GM23338 (cell line): ENCODE data around the gene TEKT2. TPM values are rescaled to one million over a fixed set of nuclear protein-coding genes. Genes with fewer than 3 reads are reported as not detected.

Source experiments
- ATAC-seq: fragments of 200-7000 bp; cut with Tn5 transposase; 3 replicates; pipeline ENCODE4 v1.9.1; 2020
- DNase-seq: peaks from one replicate; pipeline ENCODE4 v3.0.0-alpha.2; 2015; ENCODE audit warnings: low spot score
- H2AFZ ChIP-seq: fragments of 200-600 bp; sonication (generic); 2 replicates; pipeline ENCODE4 v1.8.0; 2016; ENCODE audit warnings: antibody characterized with exemption, mild to moderate bottlenecking, moderate library complexity
- H3F3A ChIP-seq: fragments of 200-600 bp; sonication (generic); replicated peaks from 2 replicates; pipeline ENCODE4 v1.8.0; 2017; ENCODE audit warnings: antibody characterized with exemption, mixed run types, low read depth
- H3K27ac ChIP-seq: fragments of 200-600 bp; sonication (generic); 2 replicates; pipeline ENCODE4 v1.6.1; 2016; ENCODE audit warnings: low read depth
- H3K27me3 ChIP-seq: fragments of 200-600 bp; sonication (generic); 2 replicates; pipeline ENCODE4 v1.8.0; 2016; ENCODE audit warnings: mild to moderate bottlenecking, mixed run types, moderate library complexity; ENCODE audit not compliant: insufficient read depth
- H3K36me3 ChIP-seq: fragments of 200-600 bp; sonication (generic); 2 replicates; pipeline ENCODE4 v1.8.0; 2016; ENCODE audit warnings: mild to moderate bottlenecking; ENCODE audit not compliant: insufficient read depth
- H3K4me1 ChIP-seq: fragments of 200-600 bp; sonication (generic); 2 replicates; pipeline ENCODE4 v1.8.0; 2016; ENCODE audit warnings: mild to moderate bottlenecking, moderate library complexity; ENCODE audit not compliant: insufficient read depth
- H3K4me2 ChIP-seq: fragments of 200-600 bp; sonication (generic); 2 replicates; pipeline ENCODE4 v1.7.1; 2017; ENCODE audit warnings: mixed run types
- H3K4me3 ChIP-seq: fragments of 200-600 bp; sonication (generic); 2 replicates; pipeline ENCODE4 v1.6.1; 2016; ENCODE audit warnings: mixed run types
- H3K79me2 ChIP-seq: fragments of 200-600 bp; sonication (generic); replicated peaks from 2 replicates; pipeline ENCODE4 v1.8.0; 2017; ENCODE audit warnings: mild to moderate bottlenecking; ENCODE audit not compliant: insufficient read depth
- H3K9me2 ChIP-seq: fragments of 200-600 bp; sonication (generic); 2 replicates; pipeline ENCODE4 v1.8.0; 2017; ENCODE audit not compliant: insufficient read depth
- H4K20me1 ChIP-seq: fragments of 200-600 bp; sonication (generic); replicated peaks from 2 replicates; pipeline ENCODE4 v1.8.0; 2017; ENCODE audit warnings: mild to moderate bottlenecking; ENCODE audit not compliant: insufficient read depth
- H3K27ac Mint-ChIP-seq: 2 replicates; pipeline ENCODE4 v1.8.0; 2020; ENCODE audit warnings: inconsistent platforms, mild to moderate bottlenecking, moderate library complexity, mixed read lengths
- H3K27me3 Mint-ChIP-seq: 3 replicates; pipeline ENCODE4 v1.8.0; 2022; ENCODE audit warnings: low read depth, mild to moderate bottlenecking, moderate library complexity, mixed read lengths, inconsistent platforms; ENCODE audit not compliant: insufficient read depth, poor library complexity
- H3K36me3 Mint-ChIP-seq: 3 replicates; pipeline ENCODE4 v1.8.0; 2021; ENCODE audit warnings: low read depth, mild to moderate bottlenecking, inconsistent platforms, moderate library complexity, mixed read lengths
- H3K4me1 Mint-ChIP-seq: 3 replicates; pipeline ENCODE4 v1.8.0; 2020; ENCODE audit warnings: mild to moderate bottlenecking, inconsistent platforms, mixed read lengths
- H3K4me3 Mint-ChIP-seq: 3 replicates; pipeline ENCODE4 v1.8.0; 2021; ENCODE audit warnings: moderate library complexity, mild to moderate bottlenecking, inconsistent platforms, mixed read lengths
- H3K9me3 Mint-ChIP-seq: 3 replicates; pipeline ENCODE4 v1.8.0; 2020; ENCODE audit warnings: moderate library complexity, mild to moderate bottlenecking, inconsistent platforms, mixed read lengths
- CREB1 ChIP-seq: fragments of 250-450 bp; sonication (Bioruptor Pico); IDR thresholded peaks from 2 replicates; pipeline ENCODE4 v1.5.0; 2020; ENCODE audit warnings: low read depth, mild to moderate bottlenecking, moderate library complexity
- ETS1 ChIP-seq: IDR thresholded peaks from 2 replicates; pipeline ENCODE4 v1.6.1; 2016; ENCODE audit warnings: antibody characterized with exemption
- EZH2phosphoT487 ChIP-seq: fragments of 200-600 bp; sonication (generic); IDR thresholded peaks from one replicate; pipeline ENCODE4 v1.8.1; 2018; ENCODE audit warnings: antibody characterized with exemption; ENCODE audit not compliant: unreplicated experiment
- JUNB ChIP-seq: IDR thresholded peaks from one replicate; pipeline ENCODE4 v1.6.1; 2016; ENCODE audit warnings: antibody characterized with exemption; ENCODE audit not compliant: unreplicated experiment
- NANOG ChIP-seq: IDR thresholded peaks from 2 replicates; pipeline ENCODE4 v1.6.1; 2016; ENCODE audit warnings: antibody characterized with exemption, borderline replicate concordance
- POLR2AphosphoS5 ChIP-seq: IDR thresholded peaks from 2 replicates; pipeline ENCODE4 v1.6.1; 2016; ENCODE audit warnings: antibody characterized with exemption, low read depth
- STAT1 ChIP-seq: IDR thresholded peaks from one replicate; pipeline ENCODE4 v1.6.1; 2016; ENCODE audit warnings: antibody characterized with exemption; ENCODE audit not compliant: unreplicated experiment
- ZNF114 ChIP-seq: fragments of 250-450 bp; sonication (Bioruptor Pico); IDR thresholded peaks from 2 replicates; pipeline ENCODE4 v1.5.0; 2020; ENCODE audit warnings: mild to moderate bottlenecking, moderate library complexity
- ZNF331 ChIP-seq: fragments of 250-450 bp; sonication (Bioruptor Pico); IDR thresholded peaks from 2 replicates; pipeline ENCODE4 v1.5.0; 2020; ENCODE audit warnings: low read depth, mild to moderate bottlenecking, moderate library complexity
- polyA plus RNA-seq: library from polyadenylated mRNA; unstranded; fragments of >200 nt; fragmentation: Nextera tagmentation; extraction: Ambion mirVana; gene quantifications from 2 replicates; pipeline ENCODE4 v1.2.1, GENCODE V29; 2016
- total RNA-seq: library from RNA; depleted of rRNA; stranded (reverse); fragments of >200 nt; shearing (Covaris generic); gene quantifications from 2 replicates; pipeline ENCODE4 v1.2.3, GENCODE V29; 2014
- TF ChIP-seq, protein P1 (sequence below): IDR thresholded peaks from one replicate; pipeline ENCODE4 v1.6.1; 2018; ENCODE audit warnings: antibody characterized with exemption; ENCODE audit not compliant: unreplicated experiment
- TF ChIP-seq, protein P2 (sequence below), 2 experiments: fragments of 200-600 bp in 1 of 2; sonication (generic) in 1 of 2; conservative IDR thresholded peaks; 2 replicates each; pipeline versions ENCODE4 v1.5.1 to v1.6.1; 2016 to 2017; ENCODE audit warnings: antibody characterized with exemption in 2 of 2, low read depth in 2 of 2, mild to moderate bottlenecking in 2 of 2, moderate library complexity in 1 of 2

Gene TEKT2
- total and polyA plus RNA-seq, 2 experiments from 2014 or later, result 0.36 to 0.94 TPM

DNA sequence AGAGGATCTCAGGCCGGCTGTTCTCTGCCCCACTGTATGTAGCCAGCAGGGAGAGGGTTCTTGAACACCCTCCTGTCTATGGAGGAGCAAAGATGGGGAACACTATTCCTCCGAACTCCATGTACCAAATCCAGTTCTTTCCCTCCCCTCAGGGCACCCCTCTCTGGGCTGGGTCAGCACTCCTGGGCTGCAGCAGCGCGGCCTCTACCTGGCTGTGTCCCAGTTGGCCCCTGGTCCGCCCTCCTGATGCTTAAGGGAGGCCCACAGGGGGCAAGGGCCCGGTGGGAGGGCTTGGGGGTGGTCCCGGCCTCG is 4.3 kb downstream of the TEKT2 start (continued):
- TF ChIP-seq, protein P1, sequence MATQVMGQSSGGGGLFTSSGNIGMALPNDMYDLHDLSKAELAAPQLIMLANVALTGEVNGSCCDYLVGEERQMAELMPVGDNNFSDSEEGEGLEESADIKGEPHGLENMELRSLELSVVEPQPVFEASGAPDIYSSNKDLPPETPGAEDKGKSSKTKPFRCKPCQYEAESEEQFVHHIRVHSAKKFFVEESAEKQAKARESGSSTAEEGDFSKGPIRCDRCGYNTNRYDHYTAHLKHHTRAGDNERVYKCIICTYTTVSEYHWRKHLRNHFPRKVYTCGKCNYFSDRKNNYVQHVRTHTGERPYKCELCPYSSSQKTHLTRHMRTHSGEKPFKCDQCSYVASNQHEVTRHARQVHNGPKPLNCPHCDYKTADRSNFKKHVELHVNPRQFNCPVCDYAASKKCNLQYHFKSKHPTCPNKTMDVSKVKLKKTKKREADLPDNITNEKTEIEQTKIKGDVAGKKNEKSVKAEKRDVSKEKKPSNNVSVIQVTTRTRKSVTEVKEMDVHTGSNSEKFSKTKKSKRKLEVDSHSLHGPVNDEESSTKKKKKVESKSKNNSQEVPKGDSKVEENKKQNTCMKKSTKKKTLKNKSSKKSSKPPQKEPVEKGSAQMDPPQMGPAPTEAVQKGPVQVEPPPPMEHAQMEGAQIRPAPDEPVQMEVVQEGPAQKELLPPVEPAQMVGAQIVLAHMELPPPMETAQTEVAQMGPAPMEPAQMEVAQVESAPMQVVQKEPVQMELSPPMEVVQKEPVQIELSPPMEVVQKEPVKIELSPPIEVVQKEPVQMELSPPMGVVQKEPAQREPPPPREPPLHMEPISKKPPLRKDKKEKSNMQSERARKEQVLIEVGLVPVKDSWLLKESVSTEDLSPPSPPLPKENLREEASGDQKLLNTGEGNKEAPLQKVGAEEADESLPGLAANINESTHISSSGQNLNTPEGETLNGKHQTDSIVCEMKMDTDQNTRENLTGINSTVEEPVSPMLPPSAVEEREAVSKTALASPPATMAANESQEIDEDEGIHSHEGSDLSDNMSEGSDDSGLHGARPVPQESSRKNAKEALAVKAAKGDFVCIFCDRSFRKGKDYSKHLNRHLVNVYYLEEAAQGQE, result no peak
- TF ChIP-seq NANOG (no peak), ZNF331 (CRISPR knock-in tag) (no peak), ETS1 (no peak), POLR2AphosphoS5 (no peak), JUNB (no peak), EZH2phosphoT487 (no peak), CREB1 (CRISPR knock-in tag) (no peak), ZNF114 (CRISPR knock-in tag) (no peak), STAT1 (no peak)

DNA sequence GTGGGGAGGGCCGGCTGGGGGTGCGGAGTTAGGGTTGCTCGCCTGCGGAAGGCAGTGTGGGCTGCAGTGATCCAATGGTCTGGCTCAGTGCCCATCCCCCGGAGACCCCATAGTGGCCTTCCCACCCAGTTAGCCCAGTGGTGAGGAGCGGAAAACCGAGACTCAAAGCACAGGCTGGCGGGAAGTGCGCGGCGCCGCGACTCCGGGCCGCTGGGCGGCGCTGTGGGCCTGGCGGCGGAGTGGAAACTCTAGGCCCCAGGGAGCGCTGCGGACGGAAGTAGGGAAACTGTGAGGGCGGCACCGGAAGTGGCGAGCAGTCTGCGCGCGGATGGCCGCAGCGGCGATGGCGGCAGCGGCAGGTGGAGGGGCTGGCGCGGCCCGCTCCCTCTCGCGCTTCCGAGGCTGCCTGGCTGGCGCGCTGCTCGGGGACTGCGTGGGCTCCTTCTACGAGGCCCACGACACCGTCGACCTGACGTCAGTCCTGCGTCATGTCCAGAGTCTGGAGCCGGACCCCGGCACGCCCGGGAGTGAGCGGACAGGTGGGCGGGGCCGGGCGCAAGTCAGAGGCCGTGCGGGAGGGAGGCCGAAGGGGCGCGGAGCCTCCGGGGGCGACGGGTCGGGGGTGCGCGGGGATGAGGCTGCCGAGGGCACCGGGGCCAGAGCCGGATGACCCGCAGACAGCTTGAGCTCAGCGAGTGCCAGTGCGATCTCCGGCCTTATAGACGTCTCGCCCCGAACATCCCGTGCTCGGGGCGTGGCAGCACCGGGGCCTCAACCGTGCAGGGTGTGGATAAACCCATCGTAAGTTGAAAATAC is 4.9 kb downstream of the TEKT2 start, which contains the start of gene ADPRS:
TSS of gene ADPRS (plus strand) at position 316 of the 816 bp plus-strand sequence. CDS start at position 329, 13 bp downstream.
- peak within 1 kb of the TSS; percentile 91 for H3K4me3 Mint-ChIP-seq
- Histone ChIP-seq H2AFZ (peak within 1 kb of the TSS; percentile 98), H3K9me2 (no peaks in the 10 kb centered on the region), H3K4me3 (peak within 1 kb of the TSS; percentile 95), H3F3A (0 out of 2 replicates have a peak, but pooled peaks cover 7% of the 10 kb centered on the region), H3K27me3 (no peaks in the 10 kb centered on the region), H3K36me3 (peaks cover 11% of the 10 kb centered on the region; the same call in 1 of the 2 replicates), H3K79me2 (peaks cover 13% of the 10 kb centered on the region), H3K4me1 (peaks cover 6% of the 10 kb centered on the region; the same call in 1 of the 2 replicates), H4K20me1 (peaks cover 3% of the 10 kb centered on the region; the same call in 1 of the 2 replicates), H3K4me2 (peak within 1 kb of the TSS; percentile 96), H3K27ac (no peak within 1 kb of the TSS; the same call in 1 of the 2 replicates)
- H3K9me3 Mint-ChIP-seq, result no peaks in the 10 kb centered on the region; the same call in 2 of the 3 replicates
- peaks cover 22% of the 10 kb centered on the region for H3K36me3 Mint-ChIP-seq
- peak; percentile 94 for DNase-seq
- H3K4me1 Mint-ChIP-seq, result peaks cover 14% of the 10 kb centered on the region
- peaks cover 9% of the 10 kb centered on the region for H3K27me3 Mint-ChIP-seq
- TF ChIP-seq ZNF331 (CRISPR knock-in tag), result peak; percentile 74
- TF ChIP-seq, protein P2, sequence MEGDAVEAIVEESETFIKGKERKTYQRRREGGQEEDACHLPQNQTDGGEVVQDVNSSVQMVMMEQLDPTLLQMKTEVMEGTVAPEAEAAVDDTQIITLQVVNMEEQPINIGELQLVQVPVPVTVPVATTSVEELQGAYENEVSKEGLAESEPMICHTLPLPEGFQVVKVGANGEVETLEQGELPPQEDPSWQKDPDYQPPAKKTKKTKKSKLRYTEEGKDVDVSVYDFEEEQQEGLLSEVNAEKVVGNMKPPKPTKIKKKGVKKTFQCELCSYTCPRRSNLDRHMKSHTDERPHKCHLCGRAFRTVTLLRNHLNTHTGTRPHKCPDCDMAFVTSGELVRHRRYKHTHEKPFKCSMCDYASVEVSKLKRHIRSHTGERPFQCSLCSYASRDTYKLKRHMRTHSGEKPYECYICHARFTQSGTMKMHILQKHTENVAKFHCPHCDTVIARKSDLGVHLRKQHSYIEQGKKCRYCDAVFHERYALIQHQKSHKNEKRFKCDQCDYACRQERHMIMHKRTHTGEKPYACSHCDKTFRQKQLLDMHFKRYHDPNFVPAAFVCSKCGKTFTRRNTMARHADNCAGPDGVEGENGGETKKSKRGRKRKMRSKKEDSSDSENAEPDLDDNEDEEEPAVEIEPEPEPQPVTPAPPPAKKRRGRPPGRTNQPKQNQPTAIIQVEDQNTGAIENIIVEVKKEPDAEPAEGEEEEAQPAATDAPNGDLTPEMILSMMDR (conservative IDR thresholded peaks at IDR 0.05; ENCODE audit: low read depth in 2 of 2), result peak; percentile 87 to 97
- TF ChIP-seq, protein P1, result no peak
- peak; percentile 94 for TF ChIP-seq CREB1 (CRISPR knock-in tag)
- no peak for TF ChIP-seq JUNB
- peak; percentile 91 for TF ChIP-seq ETS1
- peak; percentile 98 for TF ChIP-seq POLR2AphosphoS5
- TF ChIP-seq ZNF114 (CRISPR knock-in tag), result no peak
- H3K27ac Mint-ChIP-seq, result peak within 1 kb of the TSS; percentile 89
- ATAC-seq, result peak; percentile 67
